Upper lobe of right lung (tissue), 1 donor: ENCODE results near the gene TEDC2. TPM values are rescaled to one million over a fixed set of nuclear protein-coding genes. Genes with fewer than 3 reads are reported as not detected.

Experiments
- ATAC-seq: fragments of 200-7000 bp; cut with Tn5 transposase; one replicate; pipeline ENCODE4 v1.9.1; 2020; ENCODE audit warnings: mild to moderate bottlenecking, moderate library complexity
- DNase-seq: peaks from one replicate; pipeline ENCODE4 v3.0.0-alpha.2; 2020
- H3K27ac ChIP-seq: fragments of 200-600 bp; one replicate; pipeline ENCODE4 v1.8.0; 2022
- H3K27me3 ChIP-seq: fragments of 200-600 bp; one replicate; pipeline ENCODE4 v1.8.0; 2022; ENCODE audit warnings: mild to moderate bottlenecking
- H3K36me3 ChIP-seq: fragments of 200-600 bp; one replicate; pipeline ENCODE4 v1.8.0; 2022
- H3K4me1 ChIP-seq: fragments of 200-600 bp; one replicate; pipeline ENCODE4 v1.8.0; 2022
- H3K4me3 ChIP-seq: fragments of 200-600 bp; one replicate; pipeline ENCODE4 v1.8.0; 2022; ENCODE audit warnings: mild to moderate bottlenecking
- H3K9me3 ChIP-seq: fragments of 200-600 bp; one replicate; pipeline ENCODE4 v1.8.0; 2022
- CTCF ChIP-seq: fragments of 200-600 bp; IDR thresholded peaks from one replicate; pipeline ENCODE4 v1.8.0; 2022; ENCODE audit warnings: antibody characterized with exemption
- intact Hi-C: fragments of 100-400 bp; cut with DNase I; formaldehyde crosslinking; loops from one replicate; pipeline ENCODE4 v1.11.0; 2022
- total RNA-seq: library from RNA; stranded (reverse); fragmentation: NEBNext Ultra II Directional; extraction: Animal tissue kit (Norgen Biotek cat#: 25700); gene quantifications from one replicate; pipeline ENCODE4 v1.2.1, GENCODE V29; 2021
- donor health status: DM: no; HTN: yes; CAD: no; lungs with severe emphysema.

Gene TEDC2
- total RNA-seq, 1 donor from 2014 or later = not detected

GRCh38 chr16:2469399-2470233 lies 9.7 kb downstream of the TEDC2 start:
- no peak overlapping the region for H3K27ac ChIP-seq
- H3K27me3 ChIP-seq = peaks cover 45% of the 10 kb centered on the region
- ATAC-seq = no peak
- DNase-seq = no peak
- H3K9me3 ChIP-seq = no peaks in the 10 kb centered on the region
- no peak for TF ChIP-seq CTCF
- intact Hi-C loops = no loop called here
- no peak overlapping the region for H3K4me3 ChIP-seq
- H3K36me3 ChIP-seq = no peaks in the 10 kb centered on the region
- H3K4me1 ChIP-seq = peaks cover 39% of the 10 kb centered on the region

GRCh38 chr16:2470234-2470601 lies 10.3 kb downstream of the TEDC2 start:
- ATAC-seq (no peak), DNase-seq (no peak)
- no peak for TF ChIP-seq CTCF
- no peaks in the 10 kb centered on the region for H3K36me3 ChIP-seq
- no peaks in the 10 kb centered on the region for H3K9me3 ChIP-seq
- no peak overlapping the region for H3K4me3 ChIP-seq
- H3K4me1 ChIP-seq = peaks cover 39% of the 10 kb centered on the region
- peaks cover 45% of the 10 kb centered on the region for H3K27me3 ChIP-seq
- H3K27ac ChIP-seq = no peak overlapping the region
- intact Hi-C loops = no loop called here

- Histone ChIP-seq H3K4me3 (no peak overlapping the region), H3K4me1 (peaks cover 42% of the 10 kb centered on the region), H3K36me3 (no peaks in the 10 kb centered on the region), H3K27me3 (peaks cover 45% of the 10 kb centered on the region), H3K9me3 (no peaks in the 10 kb centered on the region), H3K27ac (no peak overlapping the region)
- no peak for DNase-seq
- ATAC-seq = no peak
- intact Hi-C loops = no loop called here
- no peak for TF ChIP-seq CTCF
Measured at GRCh38 chr16:2470603-2471015, 10.7 kb downstream of the TEDC2 start.

- Histone ChIP-seq H3K27ac (no peak within 1 kb of the TSS), H3K4me3 (no peak within 1 kb of the TSS), H3K4me1 (peaks cover 47% of the 10 kb centered on the region), H3K36me3 (no peaks in the 10 kb centered on the region), H3K27me3 (peaks cover 45% of the 10 kb centered on the region), H3K9me3 (no peaks in the 10 kb centered on the region)
- no peak for DNase-seq
- no peak for TF ChIP-seq CTCF
- ATAC-seq = no peak
- intact Hi-C loops = no loop called here
Measured at GRCh38 chr16:2471016-2471652, 11.2 kb downstream of the TEDC2 start, which contains the start of gene NTN3. Gene NTN3, plus strand, starts transcription at chr16:2471297. Its CDS starts 405 bp downstream, at chr16:2471702.

GRCh38 chr16:2471653-2472487 lies 12.0 kb downstream of the TEDC2 start:
- no peak for ATAC-seq

More at GRCh38 chr16:2471653-2472487, 12.0 kb downstream of the TEDC2 start:
- Histone ChIP-seq H3K27me3 (peaks cover 45% of the 10 kb centered on the region), H3K27ac (no peak overlapping the region), H3K4me3 (no peak overlapping the region), H3K4me1 (peaks cover 47% of the 10 kb centered on the region), H3K9me3 (no peaks in the 10 kb centered on the region), H3K36me3 (no peaks in the 10 kb centered on the region)
- DNase-seq = no peak
- no peak for TF ChIP-seq CTCF
- intact Hi-C loops = no loop called here
